Measurements from ENCODE around the gene SPATA32. TPM values are rescaled to one million over a fixed set of nuclear protein-coding genes. Genes with fewer than 3 reads are reported as not detected.

The SPATA32 gene
- total and polyA plus RNA-seq, 2 donors from 2014 or later: not detected

GRCh38 chr17:45242029-45242414 is 19.9 kb downstream of the SPATA32 start:
- DNase-seq (no peak), FAIRE-seq (no peak)
- peaks cover 0 to 13% (median 0%) of the 10 kb centered on the region in 3 donors for H3K4me1 ChIP-seq (ENCODE audit: control insufficient read depth in 2 of 3, insufficient read depth in 2 of 3, low read depth in 1 of 3, low read length in 3 of 3)
- TF ChIP-seq CTCF (IDR thresholded peaks at IDR 0.05; ENCODE audit: borderline replicate concordance, extremely low read depth, insufficient read depth): no peak
- H3K27ac ChIP-seq (ENCODE audit: low read depth in 2 of 2, low read length in 2 of 2): no peak overlapping the region
- H3K27me3 ChIP-seq (ENCODE audit: control insufficient read depth, insufficient read depth, low read length): no peaks in the 10 kb centered on the region
- H3K9ac ChIP-seq (ENCODE audit: low read length in 3 of 3): no peak overlapping the region
- no peak overlapping the region for H3K4me3 ChIP-seq (ENCODE audit: low read length in 3 of 3)
- H3K36me3 ChIP-seq (ENCODE audit: control insufficient read depth in 2 of 3, insufficient read depth in 3 of 3, low read length in 3 of 3): no peaks in the 10 kb centered on the region
- no peaks in the 10 kb centered on the region for H3K9me3 ChIP-seq (ENCODE audit: control insufficient read depth in 2 of 3, insufficient read depth in 1 of 3, low read length in 3 of 3)
- intact Hi-C loops (cut with DNase I): no loop called here

- Histone ChIP-seq H3K27ac (ENCODE audit: low read depth in 2 of 2, low read length in 2 of 2) (no peak overlapping the region), H3K9ac (ENCODE audit: low read length in 3 of 3) (peak overlapping the region in 1 of 3 donors; percentile 19), H3K4me3 (ENCODE audit: low read length in 3 of 3) (no peak overlapping the region), H3K9me3 (ENCODE audit: control insufficient read depth in 2 of 3, insufficient read depth in 1 of 3, low read length in 3 of 3) (no peaks in the 10 kb centered on the region), H3K4me1 (ENCODE audit: control insufficient read depth in 2 of 3, insufficient read depth in 2 of 3, low read depth in 1 of 3, low read length in 3 of 3) (peaks cover 0 to 8% (median 0%) of the 10 kb centered on the region in 3 donors), H3K36me3 (ENCODE audit: control insufficient read depth in 2 of 3, insufficient read depth in 3 of 3, low read length in 3 of 3) (no peaks in the 10 kb centered on the region), H3K27me3 (ENCODE audit: control insufficient read depth, insufficient read depth, low read length) (no peaks in the 10 kb centered on the region)
- no peak for TF ChIP-seq CTCF (IDR thresholded peaks at IDR 0.05; ENCODE audit: borderline replicate concordance, extremely low read depth, insufficient read depth)
- no peak for FAIRE-seq
- intact Hi-C loops (cut with DNase I): no loop called here
- DNase-seq: peak in 4 of 5 donors; percentile 75 to 88 (median 80)
Measured at GRCh38 chr17:45241328-45242028, 20.4 kb downstream of the SPATA32 start.

- no peak overlapping the region for H3K4me3 ChIP-seq (ENCODE audit: low read length in 3 of 3)
- H3K27ac ChIP-seq (ENCODE audit: low read depth in 2 of 2, low read length in 2 of 2): no peak overlapping the region
- peaks cover 0 to 5% (median 0%) of the 10 kb centered on the region in 3 donors for H3K4me1 ChIP-seq (ENCODE audit: control insufficient read depth in 2 of 3, insufficient read depth in 2 of 3, low read depth in 1 of 3, low read length in 3 of 3)
- H3K27me3 ChIP-seq (ENCODE audit: control insufficient read depth, insufficient read depth, low read length): no peaks in the 10 kb centered on the region
- no peaks in the 10 kb centered on the region for H3K9me3 ChIP-seq (ENCODE audit: control insufficient read depth in 2 of 3, insufficient read depth in 1 of 3, low read length in 3 of 3)
- intact Hi-C loops (cut with DNase I): no loop called here
- peak overlapping the region in 1 of 3 donors; percentile 4 for H3K9ac ChIP-seq (ENCODE audit: low read length in 3 of 3)
- no peak for FAIRE-seq
- no peaks in the 10 kb centered on the region for H3K36me3 ChIP-seq (ENCODE audit: control insufficient read depth in 2 of 3, insufficient read depth in 3 of 3, low read length in 3 of 3)
- no peak for TF ChIP-seq CTCF (IDR thresholded peaks at IDR 0.05; ENCODE audit: borderline replicate concordance, extremely low read depth, insufficient read depth)
- DNase-seq: peak in 3 of 5 donors; percentile 39 to 66 (median 53)
Measured at GRCh38 chr17:45240905-45241327, 21.0 kb downstream of the SPATA32 start.
